Measurements from ENCODE around the gene DDX54.
"Not testable (repeated sequence)": the region's sequence is repeated elsewhere in the genome, so short reads cannot be mapped to it uniquely, and the experiment has no call there.

DDX54 gene

DNA sequence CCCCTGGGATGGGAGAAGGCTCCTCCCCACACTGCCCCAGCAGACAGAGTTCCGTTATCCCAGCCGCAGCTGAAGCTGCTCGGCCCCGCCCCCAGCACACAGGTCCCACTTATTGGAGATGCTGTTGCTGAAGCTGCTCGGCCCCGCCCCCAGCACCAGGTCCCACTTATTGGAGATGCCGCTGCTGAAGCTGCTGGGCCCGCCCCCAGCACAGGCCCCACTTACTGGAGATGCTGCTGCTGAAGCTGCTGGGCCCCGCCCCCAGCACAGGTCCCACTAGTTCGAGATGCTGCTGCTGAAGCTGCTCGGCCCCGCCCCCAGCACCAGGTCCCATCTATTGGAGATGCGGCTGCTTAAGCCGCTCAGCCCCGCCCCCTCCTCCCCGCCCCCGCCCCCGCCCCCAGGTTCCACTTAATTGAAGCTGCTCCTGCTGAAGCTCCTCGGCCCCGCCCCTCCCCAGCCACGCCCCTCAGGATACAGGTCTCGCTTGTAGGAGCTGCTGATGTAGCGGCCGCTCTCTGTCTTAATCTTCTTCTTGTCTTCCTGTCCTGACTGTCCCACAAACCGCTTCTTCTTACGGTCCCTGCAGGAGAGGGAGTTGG, 23.8 kb downstream of the DDX54 start:
- DNase-seq, result peak; percentile 59

- DNase-seq, result no peak
Observed at GRCh38 chr12:113159937-113160336, 25.3 kb downstream of the DDX54 start.

DNA sequence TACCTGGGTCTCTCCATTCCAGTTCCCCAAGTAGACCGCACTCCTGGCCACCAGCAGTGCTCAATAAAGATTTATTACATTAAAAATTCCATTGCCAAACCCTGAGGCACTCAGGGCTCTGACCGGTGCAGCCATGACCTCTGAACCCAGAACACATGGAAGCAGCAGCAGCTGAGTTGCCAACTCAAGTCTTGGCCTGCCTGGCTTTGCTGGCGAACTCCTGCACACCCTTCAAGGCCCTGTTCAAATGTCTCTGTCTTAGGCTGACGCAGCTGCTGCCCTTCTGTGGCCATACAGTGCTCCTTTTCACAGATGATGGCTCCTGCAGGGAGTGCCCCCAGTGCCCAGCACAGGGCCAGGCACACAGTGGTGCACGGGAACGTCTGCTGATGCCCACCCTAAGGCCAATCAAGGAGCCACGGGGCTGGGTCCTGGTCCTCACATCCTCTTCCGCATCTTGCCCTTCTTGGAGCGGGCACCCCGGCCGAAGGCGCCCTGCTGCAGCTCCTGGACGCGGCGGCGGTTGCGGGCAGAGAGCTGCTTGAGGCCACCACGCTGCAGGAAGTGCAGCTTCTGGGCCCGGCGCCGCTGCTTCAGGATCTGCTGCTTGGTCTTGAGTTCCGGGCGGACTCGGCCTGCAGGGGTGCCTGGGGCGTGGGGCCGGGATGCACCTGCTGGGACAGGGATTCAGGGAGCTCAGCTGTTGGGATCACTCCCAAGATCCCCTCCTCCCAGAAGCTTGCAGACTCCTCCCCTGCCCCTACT, 26.7 kb downstream of the DDX54 start:
- DNase-seq, result no peak

GRCh38 chr12:113157218-113157859, 27.9 kb downstream of the DDX54 start:
- DNase-seq, result no peak

- DNase-seq, result no peak
Observed at GRCh38 chr12:113155646-113156045, 29.6 kb downstream of the DDX54 start.

GRCh38 chr12:113155060-113155459, 30.2 kb downstream of the DDX54 start:
- no peak for DNase-seq

GRCh38 chr12:113154351-113154973, 30.8 kb downstream of the DDX54 start:
- no peak for DNase-seq

GRCh38 chr12:113152835-113153814, 32.2 kb downstream of the DDX54 start:
- peak; percentile 20 for DNase-seq

DNA sequence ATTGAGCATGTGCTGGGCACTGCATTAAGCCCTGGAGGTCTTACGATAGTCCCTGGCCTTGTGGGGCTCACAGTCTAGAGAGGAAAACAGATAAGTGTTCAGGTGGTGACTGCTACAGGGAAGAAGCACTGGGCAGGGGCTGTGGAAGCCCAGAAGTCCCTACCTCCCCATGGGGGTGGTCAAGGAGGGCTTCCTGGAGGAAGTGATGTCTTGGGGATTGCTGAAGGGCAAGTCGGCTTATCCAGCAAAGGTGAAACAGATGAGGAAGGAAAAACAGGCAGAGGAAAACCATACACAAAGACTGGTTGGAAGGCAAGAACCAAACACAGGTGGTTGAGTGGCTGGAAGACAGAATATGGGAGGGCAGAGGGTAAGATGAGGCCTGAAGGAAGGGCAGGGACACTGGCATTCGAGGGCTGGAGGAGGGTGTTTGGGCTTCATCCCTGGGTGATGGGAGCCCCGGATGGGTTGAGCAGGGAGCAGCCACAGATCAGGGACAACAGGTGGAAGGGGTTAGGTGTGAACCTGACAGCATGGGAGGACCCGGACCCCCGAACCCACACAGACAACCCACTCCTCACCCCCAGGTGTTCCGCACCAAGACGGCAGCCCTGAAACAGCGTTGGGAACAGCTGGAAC, 33.0 kb downstream of the DDX54 start:
- no peak for DNase-seq

DNA sequence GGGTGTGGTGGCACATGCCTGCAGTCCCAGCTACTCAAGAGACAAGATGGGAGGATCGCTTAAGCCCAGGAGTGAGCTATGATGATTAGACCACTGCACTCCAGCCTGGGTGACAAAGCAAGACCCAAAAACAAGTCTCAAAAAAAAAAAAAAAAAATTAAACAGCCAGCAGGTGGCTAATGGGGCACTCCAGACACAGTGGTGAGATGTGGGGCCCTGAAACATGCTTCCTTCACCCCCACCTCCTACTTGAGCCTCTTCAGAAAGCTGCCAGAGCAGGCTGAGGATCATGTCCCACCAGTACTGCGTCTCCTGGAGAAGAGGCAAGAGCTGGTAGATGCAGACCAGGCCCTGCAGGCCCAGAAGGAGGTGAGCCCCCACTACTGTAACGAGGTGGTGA, 33.6 kb downstream of the DDX54 start:
- no peak for DNase-seq

- DNase-seq, result peak; percentile 69
Observed at GRCh38 chr12:113149361-113150150, 35.7 kb downstream of the DDX54 start, which contains the start of gene CFAP73. TSS of gene CFAP73 (plus strand) at chr12:113149724. CDS start at chr12:113149858, 134 bp downstream.

DNA sequence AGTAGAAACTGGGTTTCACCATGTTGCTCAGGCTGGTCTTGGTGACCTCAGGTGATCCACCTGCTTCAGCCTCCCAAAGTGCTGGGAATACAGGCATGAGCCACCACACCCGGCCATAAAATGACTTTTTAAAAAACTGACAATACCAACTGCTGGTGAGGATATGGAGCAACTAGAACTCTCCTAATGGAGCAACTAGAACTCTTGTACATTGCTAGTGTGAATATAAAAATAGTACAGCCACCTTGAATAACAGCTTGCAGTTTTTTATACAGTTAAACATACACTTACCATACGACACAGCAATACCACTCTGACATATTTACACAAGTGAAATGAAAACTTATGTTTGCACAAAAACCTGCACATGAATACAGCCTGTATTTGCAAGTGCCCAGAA, 38.3 kb downstream of the DDX54 start:
- DNase-seq, result no peak

- DNase-seq, result no peak
Observed at GRCh38 chr12:113145720-113146551, 39.3 kb downstream of the DDX54 start.

GRCh38 chr12:113144806-113145205, 40.5 kb downstream of the DDX54 start:
- DNase-seq, result no peak

GRCh38 chr12:113143959-113144358, 41.3 kb downstream of the DDX54 start:
- DNase-seq, result no peak

DNA sequence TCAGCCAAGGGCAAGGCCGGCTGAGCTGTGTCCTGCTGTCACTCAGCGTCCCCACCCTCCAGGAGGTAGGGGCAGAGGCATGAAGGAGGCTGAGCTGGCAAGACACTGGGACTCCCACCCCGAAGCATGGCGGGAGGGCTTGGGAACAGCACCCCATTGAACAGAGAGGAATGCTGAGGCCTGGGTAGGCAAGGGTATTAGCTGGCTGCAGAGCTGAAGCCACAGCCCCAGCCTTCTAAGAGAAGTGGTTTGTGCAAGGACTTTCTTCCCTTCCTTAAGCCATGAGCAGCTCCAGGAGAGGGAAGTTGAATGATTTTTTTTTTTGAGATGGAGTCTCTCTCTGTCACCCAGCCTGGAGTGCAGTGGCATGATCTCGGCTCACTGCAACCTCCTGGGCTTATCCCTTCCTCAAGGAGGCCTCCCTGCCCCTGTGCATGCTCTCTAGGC, 42.4 kb downstream of the DDX54 start:
- no peak for DNase-seq

GRCh38 chr12:113142173-113142885, 42.9 kb downstream of the DDX54 start:
- peak; percentile 11 for DNase-seq

- DNase-seq, result not testable (repeated sequence)
Observed at GRCh38 chr12:113141716-113142115, 43.6 kb downstream of the DDX54 start.

GRCh38 chr12:113140706-113141105, 44.6 kb downstream of the DDX54 start:
- no peak for DNase-seq

Data from NCI-H1694 (cell line).